ENCODE data around the gene CNTNAP5. TPM values are rescaled to one million over a fixed set of nuclear protein-coding genes. Genes with fewer than 3 reads are reported as not detected.

CNTNAP5 gene
- total RNA-seq, 4 donors from 2014 or later = 0.20 to 1.4 (median 0.68) TPM; not detected in 1

DNA sequence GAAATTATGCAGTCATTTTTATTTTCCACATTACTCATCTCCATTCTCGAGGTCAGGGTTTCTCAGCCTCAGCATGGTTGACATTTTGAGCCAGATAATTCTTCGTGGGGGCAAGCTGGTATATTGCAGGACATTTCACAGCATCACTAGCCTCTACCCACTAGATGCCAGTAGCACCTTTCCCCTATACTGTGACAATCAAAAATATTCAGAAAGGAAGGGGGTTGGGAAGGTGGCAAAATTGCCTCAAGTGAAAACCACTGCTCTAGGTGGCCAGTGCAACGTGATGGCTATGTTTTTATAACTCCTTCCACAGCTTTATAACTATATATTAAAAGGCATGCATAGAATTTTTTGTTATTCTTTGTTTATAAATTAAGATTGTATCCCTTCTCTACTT is 294.5 kb downstream of the CNTNAP5 start:
- TF ChIP-seq EP300 (IDR thresholded peaks at IDR 0.05; ENCODE audit: low read depth) (no peak), POLR2AphosphoS5 (IDR thresholded peaks at IDR 0.05) (no peak), POLR2A (IDR thresholded peaks at IDR 0.05) (no peak)
- TF ChIP-seq, protein P1, sequence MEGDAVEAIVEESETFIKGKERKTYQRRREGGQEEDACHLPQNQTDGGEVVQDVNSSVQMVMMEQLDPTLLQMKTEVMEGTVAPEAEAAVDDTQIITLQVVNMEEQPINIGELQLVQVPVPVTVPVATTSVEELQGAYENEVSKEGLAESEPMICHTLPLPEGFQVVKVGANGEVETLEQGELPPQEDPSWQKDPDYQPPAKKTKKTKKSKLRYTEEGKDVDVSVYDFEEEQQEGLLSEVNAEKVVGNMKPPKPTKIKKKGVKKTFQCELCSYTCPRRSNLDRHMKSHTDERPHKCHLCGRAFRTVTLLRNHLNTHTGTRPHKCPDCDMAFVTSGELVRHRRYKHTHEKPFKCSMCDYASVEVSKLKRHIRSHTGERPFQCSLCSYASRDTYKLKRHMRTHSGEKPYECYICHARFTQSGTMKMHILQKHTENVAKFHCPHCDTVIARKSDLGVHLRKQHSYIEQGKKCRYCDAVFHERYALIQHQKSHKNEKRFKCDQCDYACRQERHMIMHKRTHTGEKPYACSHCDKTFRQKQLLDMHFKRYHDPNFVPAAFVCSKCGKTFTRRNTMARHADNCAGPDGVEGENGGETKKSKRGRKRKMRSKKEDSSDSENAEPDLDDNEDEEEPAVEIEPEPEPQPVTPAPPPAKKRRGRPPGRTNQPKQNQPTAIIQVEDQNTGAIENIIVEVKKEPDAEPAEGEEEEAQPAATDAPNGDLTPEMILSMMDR (IDR thresholded peaks at IDR 0.05) = no peak

DNA sequence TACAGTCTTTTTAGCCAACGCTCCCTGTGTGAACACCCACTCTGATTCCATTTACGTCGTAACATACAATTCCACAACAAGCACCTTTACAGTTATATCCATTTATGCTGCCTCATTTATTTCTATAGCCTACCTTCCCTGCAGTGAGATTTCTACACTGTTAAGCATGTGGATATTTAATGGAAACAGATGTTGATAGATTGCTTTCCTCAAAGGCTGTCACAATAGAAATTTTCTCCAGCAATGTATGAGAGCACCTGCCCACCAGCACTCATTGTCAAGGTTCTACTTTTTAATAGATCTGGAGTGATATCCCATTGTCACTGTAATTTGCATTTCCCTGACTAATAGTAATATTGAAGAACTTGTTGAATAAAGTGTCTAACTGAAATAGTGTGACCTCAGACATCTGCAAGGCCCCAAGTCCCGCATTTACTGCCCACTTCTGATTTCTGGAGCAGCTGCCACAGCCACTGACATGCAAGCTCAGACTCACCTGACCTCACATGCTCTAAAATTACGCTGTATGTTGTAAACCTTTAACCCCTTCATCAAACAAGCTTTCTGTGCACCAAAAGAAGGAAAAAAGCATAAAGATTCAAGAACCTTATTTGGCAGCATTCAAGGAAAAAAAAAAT is 295.1 kb downstream of the CNTNAP5 start:
- H3K4me1 ChIP-seq = peaks cover 0 to 4% (median 0%) of the 10 kb centered on the region in 4 donors
- H3K27me3 ChIP-seq = no peaks in the 10 kb centered on the region
- WGBS, 2 donors (ENCODE audit: low coverage in 1 of 2) = 70 to 73% methylated on average over 5 of the region's 5 CpGs
- no peaks in the 10 kb centered on the region for H3K9me3 ChIP-seq
- H3K36me3 ChIP-seq = no peaks in the 10 kb centered on the region
- TF ChIP-seq POLR2A (IDR thresholded peaks at IDR 0.05) (no peak), POLR2AphosphoS5 (IDR thresholded peaks at IDR 0.05) (no peak), EP300 (IDR thresholded peaks at IDR 0.05; ENCODE audit: low read depth) (no peak)
- TF ChIP-seq, protein P1 (IDR thresholded peaks at IDR 0.05) = no peak
- no peak overlapping the region for H3K4me3 ChIP-seq
- no peak for DNase-seq
- in situ Hi-C loops (cut with MboI; ENCODE audit: low pct_ligation_motif_present in 1 of 4, low pct_unique_long_range_greater_than_20kb in 1 of 4, low sequenced_read_pairs in 3 of 4) = no loop called here
- intact Hi-C loops (cut with DNase I; ENCODE audit: low total_unique reads) = no loop called here
- no peak overlapping the region for H3K27ac ChIP-seq

More for the DNA sequence above, 294.5 kb downstream of the CNTNAP5 start:
- intact Hi-C loops (cut with DNase I; ENCODE audit: low total_unique reads) = no loop called here
- no peak for DNase-seq
- Histone ChIP-seq H3K27ac (no peak overlapping the region), H3K4me3 (no peak overlapping the region), H3K27me3 (no peaks in the 10 kb centered on the region), H3K36me3 (no peaks in the 10 kb centered on the region), H3K4me1 (peaks cover 0 to 4% (median 0%) of the 10 kb centered on the region in 4 donors), H3K9me3 (no peaks in the 10 kb centered on the region)
- in situ Hi-C loops (cut with MboI; ENCODE audit: low pct_ligation_motif_present in 1 of 4, low pct_unique_long_range_greater_than_20kb in 1 of 4, low sequenced_read_pairs in 3 of 4) = no loop called here
- WGBS, 2 donors (ENCODE audit: low coverage in 1 of 2) = 44 to 52% methylated on average over 3 of the region's 3 CpGs

DNA sequence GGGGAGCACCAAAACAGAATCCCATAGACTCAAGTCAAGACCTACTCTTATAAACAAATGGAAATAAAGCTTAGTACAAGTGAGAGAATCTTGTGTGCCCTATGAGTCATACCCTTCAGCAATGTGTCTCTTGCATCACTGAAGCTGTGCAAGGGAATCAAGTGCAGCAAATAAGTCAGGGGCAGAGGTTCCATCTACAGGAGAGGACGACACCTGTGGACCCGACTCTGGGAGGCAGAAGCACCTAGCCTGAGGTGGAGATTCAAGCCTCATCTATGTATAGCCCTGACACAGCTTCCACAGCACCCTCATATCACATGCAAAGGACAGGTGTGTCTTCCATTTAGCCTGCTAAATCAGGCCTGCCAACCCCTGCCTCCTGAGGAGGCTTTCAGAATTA is 298.2 kb downstream of the CNTNAP5 start:
- DNase-seq = no peak
- in situ Hi-C loops (cut with MboI; ENCODE audit: low pct_ligation_motif_present in 1 of 4, low pct_unique_long_range_greater_than_20kb in 1 of 4, low sequenced_read_pairs in 3 of 4) (no loop called here), intact Hi-C loops (cut with DNase I; ENCODE audit: low total_unique reads) (no loop called here)
- no peaks in the 10 kb centered on the region for H3K27me3 ChIP-seq
- H3K36me3 ChIP-seq = no peaks in the 10 kb centered on the region
- TF ChIP-seq POLR2AphosphoS5 (IDR thresholded peaks at IDR 0.05) (no peak), POLR2A (IDR thresholded peaks at IDR 0.05) (no peak)
- TF ChIP-seq, protein P1 (IDR thresholded peaks at IDR 0.05) = no peak
- no peak overlapping the region for H3K27ac ChIP-seq
- H3K4me3 ChIP-seq = no peak overlapping the region
- WGBS, 2 donors (ENCODE audit: low coverage in 1 of 2) = 61% methylated on average over 2 of the region's 2 CpGs; no CpG with 5 or more reads in 1 of the 2 donors
- no peaks in the 10 kb centered on the region for H3K9me3 ChIP-seq
- H3K4me1 ChIP-seq = no peaks in the 10 kb centered on the region

DNA sequence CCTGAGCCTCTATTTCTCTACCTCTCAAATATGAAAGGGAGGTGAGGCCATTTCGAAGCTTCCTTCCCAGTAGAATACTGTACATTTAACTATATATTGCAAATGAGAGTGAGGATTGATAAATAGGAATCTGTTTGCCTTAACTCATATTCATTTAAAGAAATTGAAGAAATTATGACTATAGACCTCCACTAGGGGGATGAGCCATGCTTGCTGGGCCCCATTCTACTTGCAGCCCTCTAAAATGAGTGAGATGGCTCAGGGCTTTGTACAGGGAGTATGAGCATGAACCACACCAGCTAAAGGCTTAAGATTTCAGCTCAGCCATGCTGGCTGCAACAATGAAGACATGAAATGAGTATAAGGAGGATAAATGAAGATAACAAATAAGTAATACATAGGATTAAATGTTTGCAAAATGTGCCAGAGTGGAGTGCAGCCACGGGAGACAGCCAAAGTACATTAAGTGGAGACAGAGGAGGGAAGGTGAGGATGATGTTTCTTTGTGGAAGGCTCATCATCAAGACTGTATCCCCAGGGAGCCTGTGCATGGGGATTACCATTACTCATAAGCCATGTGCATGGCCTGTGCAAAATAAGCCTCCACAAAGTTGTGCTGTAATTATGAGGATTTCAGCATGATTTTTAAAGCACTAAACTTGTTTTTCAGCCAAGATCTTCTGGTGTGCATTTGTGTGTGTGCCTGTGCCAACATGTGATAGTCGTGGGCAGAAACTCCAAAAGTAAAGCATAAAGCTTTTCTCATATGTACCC is 300.8 kb downstream of the CNTNAP5 start:
- no peaks in the 10 kb centered on the region for H3K9me3 ChIP-seq
- H3K27me3 ChIP-seq = no peaks in the 10 kb centered on the region
- no peak for DNase-seq
- H3K27ac ChIP-seq = no peak overlapping the region
- in situ Hi-C loops (cut with MboI; ENCODE audit: low pct_ligation_motif_present in 1 of 4, low pct_unique_long_range_greater_than_20kb in 1 of 4, low sequenced_read_pairs in 3 of 4) (no loop called here), intact Hi-C loops (cut with DNase I; ENCODE audit: low total_unique reads) (no loop called here)
- TF ChIP-seq POLR2AphosphoS5 (IDR thresholded peaks at IDR 0.05) (no peak), EP300 (IDR thresholded peaks at IDR 0.05; ENCODE audit: low read depth) (no peak), POLR2A (IDR thresholded peaks at IDR 0.05) (no peak)
- TF ChIP-seq, protein P1 (IDR thresholded peaks at IDR 0.05) = no peak
- H3K4me1 ChIP-seq = no peaks in the 10 kb centered on the region
- H3K36me3 ChIP-seq = no peaks in the 10 kb centered on the region
- H3K4me3 ChIP-seq = no peak overlapping the region
- WGBS, 2 donors (ENCODE audit: low coverage in 1 of 2) = 49 to 67% methylated on average over 2 to 3 of the region's 3 CpGs
